Natural killer cell treated with Interleukin-12 subunit alpha and Interleukin-12 subunit beta and Interleukin-15 and Interleukin-18, amount 100 ng/mL, for 72 hours (primary cell): ENCODE data around the gene CPNE5. TPM values are rescaled to one million over a fixed set of nuclear protein-coding genes. Genes with fewer than 3 reads are reported as not detected.
"Not testable (repeated sequence)": the region's sequence is repeated elsewhere in the genome, so short reads cannot be mapped to it uniquely, and the experiment has no call there.

Experiments used
- ATAC-seq, 2 donors: fragments of 150-1000 bp; cut with Tn5 transposase in 1 of 2; sonication (Bioruptor Pico), chemical (Tn5 transposase) in 1 of 2; 2 replicates each; pipeline ENCODE4 v1.10.0; 2021
- DNase-seq: peaks from one replicate; pipeline ENCODE4 v3.0.0; 2022; ENCODE audit warnings: low spot score
- H3K27ac Mint-ChIP-seq, 2 donors: 1 replicate in 1 of 2; 2 replicates in 1 of 2; pipeline ENCODE4 v1.8.0; 2022; ENCODE audit warnings: mixed read lengths in 2 of 2, mild to moderate bottlenecking in 1 of 2, moderate library complexity in 1 of 2
- H3K27me3 Mint-ChIP-seq, 2 donors: 1 replicate in 1 of 2; 2 replicates in 1 of 2; pipeline ENCODE4 v1.8.0; 2022; ENCODE audit warnings: mixed read lengths in 2 of 2
- H3K36me3 Mint-ChIP-seq: one replicate; pipeline ENCODE4 v1.8.0; 2022; ENCODE audit warnings: mixed read lengths
- H3K4me1 Mint-ChIP-seq, 2 donors: 1 replicate in 1 of 2; 2 replicates in 1 of 2; pipeline ENCODE4 v1.8.0; 2022; ENCODE audit warnings: low read depth in 2 of 2, mixed read lengths in 2 of 2, mild to moderate bottlenecking in 1 of 2
- H3K4me3 Mint-ChIP-seq: one replicate; pipeline ENCODE4 v1.8.0; 2022; ENCODE audit warnings: mixed read lengths
- H3K9me3 Mint-ChIP-seq: 2 replicates; pipeline ENCODE4 v1.8.0; 2022; ENCODE audit warnings: mixed read lengths
- total RNA-seq, 2 donors: library from RNA; stranded (reverse); gene quantifications; one replicate each; pipeline ENCODE4 v1.2.3, GENCODE V29; 2022

The CPNE5 gene
- total RNA-seq, 2 donors from 2014 or later: 2.9 to 4.0 TPM

- DNase-seq (peak; percentile 96), ATAC-seq (peak; percentile 95)
- Mint-ChIP-seq H3K9me3 (no peaks in the 10 kb centered on the region), H3K27me3 (no peaks in the 10 kb centered on the region), H3K36me3 (no peaks in the 10 kb centered on the region), H3K4me3 (peak overlapping the region; percentile 71), H3K27ac (peak overlapping the region; percentile 96 to 100), H3K4me1 (peaks cover 48 to 63% of the 10 kb centered on the region in 2 donors)
Observed at GRCh38 chr6:36735110-36736071, 103.9 kb downstream of the CPNE5 start.

- H3K4me1 Mint-ChIP-seq: peaks cover 46 to 60% of the 10 kb centered on the region in 2 donors
- DNase-seq: no peak
- no peaks in the 10 kb centered on the region for H3K27me3 Mint-ChIP-seq
- peak overlapping the region; percentile 96 to 100 for H3K27ac Mint-ChIP-seq
- H3K4me3 Mint-ChIP-seq: peak overlapping the region; percentile 71
- peak in 1 of 2 donors; percentile 0 for ATAC-seq
- no peaks in the 10 kb centered on the region for H3K9me3 Mint-ChIP-seq
- no peaks in the 10 kb centered on the region for H3K36me3 Mint-ChIP-seq
Observed at GRCh38 chr6:36734486-36735060, 104.7 kb downstream of the CPNE5 start.

- peak overlapping the region; percentile 96 to 100 for H3K27ac Mint-ChIP-seq
- DNase-seq: peak; percentile 74
Observed at GRCh38 chr6:36733300-36733699, 105.9 kb downstream of the CPNE5 start.

GRCh38 chr6:36731622-36732310 lies 107.5 kb downstream of the CPNE5 start:
- Mint-ChIP-seq H3K36me3 (peaks cover 5% of the 10 kb centered on the region), H3K9me3 (no peaks in the 10 kb centered on the region), H3K4me1 (peaks cover 68 to 69% of the 10 kb centered on the region in 2 donors), H3K27ac (peak overlapping the region; percentile 96 to 100), H3K27me3 (no peaks in the 10 kb centered on the region), H3K4me3 (peak overlapping the region; percentile 49)
- ATAC-seq: no peak
- no peak for DNase-seq

More at GRCh38 chr6:36733300-36733699, 105.9 kb downstream of the CPNE5 start:
- Mint-ChIP-seq H3K27me3 (no peaks in the 10 kb centered on the region), H3K9me3 (no peaks in the 10 kb centered on the region), H3K4me3 (peak overlapping the region; percentile 61), H3K4me1 (peaks cover 57 to 63% of the 10 kb centered on the region in 2 donors), H3K36me3 (no peaks in the 10 kb centered on the region)
- ATAC-seq: no peak

GRCh38 chr6:36730424-36731380 lies 108.5 kb downstream of the CPNE5 start:
- H3K4me3 Mint-ChIP-seq: peak overlapping the region; percentile 10
- no peak for ATAC-seq
- peak overlapping the region; percentile 96 to 100 for H3K27ac Mint-ChIP-seq
- no peaks in the 10 kb centered on the region for H3K27me3 Mint-ChIP-seq
- H3K4me1 Mint-ChIP-seq: peaks cover 70 to 78% of the 10 kb centered on the region in 2 donors
- peaks cover 5% of the 10 kb centered on the region for H3K36me3 Mint-ChIP-seq
- no peaks in the 10 kb centered on the region for H3K9me3 Mint-ChIP-seq
- DNase-seq: no peak

- Mint-ChIP-seq H3K27ac (peak overlapping the region; percentile 92 to 96), H3K4me3 (no peak overlapping the region), H3K36me3 (peaks cover 5% of the 10 kb centered on the region), H3K27me3 (no peaks in the 10 kb centered on the region), H3K9me3 (no peaks in the 10 kb centered on the region), H3K4me1 (peaks cover 74 to 81% of the 10 kb centered on the region in 2 donors)
- ATAC-seq: no peak
- DNase-seq: no peak
Observed at GRCh38 chr6:36729161-36729524, 110.1 kb downstream of the CPNE5 start.

- Mint-ChIP-seq H3K27me3 (no peaks in the 10 kb centered on the region), H3K4me3 (peak overlapping the region; percentile 70), H3K9me3 (no peaks in the 10 kb centered on the region), H3K27ac (peak overlapping the region; percentile 92 to 96), H3K36me3 (peaks cover 5% of the 10 kb centered on the region), H3K4me1 (peaks cover 68 to 77% of the 10 kb centered on the region in 2 donors)
- ATAC-seq (no peak), DNase-seq (no peak)
Observed at GRCh38 chr6:36728289-36729160, 110.7 kb downstream of the CPNE5 start.

- ATAC-seq: peak; percentile 28 to 33
- no peaks in the 10 kb centered on the region for H3K9me3 Mint-ChIP-seq
- peaks cover 5% of the 10 kb centered on the region for H3K36me3 Mint-ChIP-seq
- no peaks in the 10 kb centered on the region for H3K27me3 Mint-ChIP-seq
- peaks cover 63 to 67% of the 10 kb centered on the region in 2 donors for H3K4me1 Mint-ChIP-seq
- DNase-seq: no peak
- H3K4me3 Mint-ChIP-seq: peak overlapping the region; percentile 70
- H3K27ac Mint-ChIP-seq: peak overlapping the region; percentile 92 to 96
Observed at GRCh38 chr6:36727505-36728021, 111.7 kb downstream of the CPNE5 start.

- Mint-ChIP-seq H3K4me3 (peak overlapping the region; percentile 60), H3K4me1 (peaks cover 48 to 53% of the 10 kb centered on the region in 2 donors), H3K27ac (peak overlapping the region; percentile 92 to 96), H3K36me3 (peaks cover 5% of the 10 kb centered on the region), H3K9me3 (no peaks in the 10 kb centered on the region), H3K27me3 (no peaks in the 10 kb centered on the region)
- no peak for ATAC-seq
- peak; percentile 58 for DNase-seq
Observed at GRCh38 chr6:36725581-36725980, 113.7 kb downstream of the CPNE5 start.

- ATAC-seq: no peak
- Mint-ChIP-seq H3K4me1 (peaks cover 46 to 51% of the 10 kb centered on the region in 2 donors), H3K36me3 (peaks cover 5% of the 10 kb centered on the region), H3K27me3 (no peaks in the 10 kb centered on the region), H3K9me3 (no peaks in the 10 kb centered on the region), H3K27ac (peak overlapping the region; percentile 92 to 96), H3K4me3 (no peak overlapping the region)
- peak; percentile 60 for DNase-seq
Observed at GRCh38 chr6:36724514-36725390, 114.5 kb downstream of the CPNE5 start.

- H3K4me3 Mint-ChIP-seq, H3K36me3 Mint-ChIP-seq, H3K9me3 Mint-ChIP-seq, H3K27me3 Mint-ChIP-seq, ATAC-seq: not testable (repeated sequence)
- H3K4me1 Mint-ChIP-seq: peaks cover 38 to 47% of the 10 kb centered on the region in 2 donors
- peak overlapping the region in 1 of 2 donors; percentile 96 for H3K27ac Mint-ChIP-seq
- DNase-seq: peak; percentile 10
Observed at GRCh38 chr6:36723992-36724391, 115.3 kb downstream of the CPNE5 start.
